ENCODE data around the gene SH3GLB1. TPM values are rescaled to one million over a fixed set of nuclear protein-coding genes. Genes with fewer than 3 reads are reported as not detected.

Gene SH3GLB1
- total RNA-seq = 10 to 100 TPM; 61.3 to 61.9 TPM

GRCh38 chr1:86704458-86704971 is at the start of gene SH3GLB1:
Gene SH3GLB1, plus strand, starts transcription at chr1:86704576. Its CDS starts 324 bp downstream, at chr1:86704900.

Other genes starting within 250 kb of the SH3GLB1 start
- gene CLCA1, start 235.6 kb upstream of the SH3GLB1 start, total RNA-seq = not detected
- gene CLCA4, start 157.5 kb upstream of the SH3GLB1 start, total RNA-seq = not detected
- gene SELENOF, start 209.6 kb downstream of the SH3GLB1 start, total RNA-seq = 100 to 1,000 TPM; 146 to 168 TPM
- gene HS2ST1, start 210.1 kb downstream of the SH3GLB1 start, total RNA-seq = 10 to 100 TPM; 18.0 to 20.0 TPM